Suprapubic skin (tissue), 4 donors: ENCODE data around the gene XYLT1.

Experiments used
- CTCF ChIP-seq, 2 donors: fragments of 200-600 bp in 1 of 2; fragments of 450-650 bp in 1 of 2; sonication (generic) in 1 of 2; IDR thresholded peaks; one replicate each; pipeline ENCODE4 v1.5.1; 2016 to 2019; ENCODE audit warnings: antibody characterized with exemption in 2 of 2, mild to moderate bottlenecking in 1 of 2, moderate library complexity in 1 of 2
- POLR2A ChIP-seq, 2 donors: fragments of 450-650 bp; IDR thresholded peaks; one replicate each; pipeline ENCODE4 v1.6.1; 2017; ENCODE audit warnings: antibody characterized with exemption in 2 of 2, mild to moderate bottlenecking in 2 of 2, moderate library complexity in 2 of 2
- POLR2AphosphoS5 ChIP-seq, 3 donors: sonication (generic); formaldehyde crosslinking; IDR thresholded peaks; one replicate each; pipeline ENCODE4 v1.6.1; 2017; ENCODE audit warnings: antibody characterized with exemption in 3 of 3

GRCh38 chr16:17364319-17365210 is 106.2 kb downstream of the XYLT1 start:
- TF ChIP-seq CTCF (IDR thresholded peaks at IDR 0.05) (no peak), POLR2A (IDR thresholded peaks at IDR 0.05) (no peak), POLR2AphosphoS5 (IDR thresholded peaks at IDR 0.05) (no peak)
